Measurements from ENCODE around the gene TEX30.

- TF ChIP-seq ATF2 (CRISPR knock-in tag; IDR thresholded peaks at IDR 0.05; ENCODE audit: borderline replicate concordance, low read depth): no peak
- TF ChIP-seq CTCF (IDR thresholded peaks at IDR 0.05): no peak
- TF ChIP-seq TEAD1 (CRISPR knock-in tag; IDR thresholded peaks at IDR 0.05): no peak
- TF ChIP-seq ZNF263 (CRISPR knock-in tag; IDR thresholded peaks at IDR 0.05; ENCODE audit: low read depth): no peak
- TF ChIP-seq RELA (CRISPR knock-in tag; IDR thresholded peaks at IDR 0.05; ENCODE audit: borderline replicate concordance): no peak
- TF ChIP-seq JUN (CRISPR knock-in tag; IDR thresholded peaks at IDR 0.05): no peak
Measured at GRCh38 chr13:102788683-102789082, 15.1 kb upstream of the TEX30 start.

All from WTC11 (cell line).